SJSA1 (cell line): Measurements from ENCODE around the gene PTPN18. TPM values are rescaled to one million over a fixed set of nuclear protein-coding genes. Genes with fewer than 3 reads are reported as not detected.

Experiments
- total RNA-seq: library from RNA; depleted of rRNA; stranded (reverse); fragments of >200 nt; shearing (Covaris generic); gene quantifications from 2 replicates; pipeline ENCODE4 v1.2.3, GENCODE V29; 2014; rRNA removed

PTPN18 gene
- total RNA-seq, 1 experiment from 2014 or later: 34.7 TPM

Other genes starting within 250 kb of the PTPN18 start
- gene POTEF, start 226.8 kb upstream of the PTPN18 start, total RNA-seq: not detected in 2 replicates
- gene CCDC74B, start 210.9 kb upstream of the PTPN18 start, total RNA-seq: 0.34 and 7.2 TPM in 2 replicates
- gene SMPD4, start 174.5 kb upstream of the PTPN18 start, total RNA-seq: 24.9 and 25.7 TPM in 2 replicates
- gene MZT2B, start 173.8 kb upstream of the PTPN18 start, total RNA-seq: 169 and 248 TPM in 2 replicates
- gene TUBA3E, start 157.6 kb upstream of the PTPN18 start, total RNA-seq: not detected in 2 replicates
- 95.7 and 112 TPM in 2 replicates for gene IMP4, start 13.2 kb upstream of the PTPN18 start, total RNA-seq
- not detected in 2 replicates for gene POTEI, start 153.3 kb downstream of the PTPN18 start, total RNA-seq
- gene CFC1B, start 165.2 kb downstream of the PTPN18 start, total RNA-seq: not detected in 2 replicates
- gene CFC1, start 243.5 kb downstream of the PTPN18 start, total RNA-seq: not detected in 2 replicates